ENCODE data around the gene NTRK3. TPM values are rescaled to one million over a fixed set of nuclear protein-coding genes. Genes with fewer than 3 reads are reported as not detected.

NTRK3 gene
- total and polyA plus RNA-seq, 2 of the 8 experiments (the other 6 are each of a cell fraction or from before 2014, with no cell fraction given): 4.5 to 6.8 TPM

DNA sequence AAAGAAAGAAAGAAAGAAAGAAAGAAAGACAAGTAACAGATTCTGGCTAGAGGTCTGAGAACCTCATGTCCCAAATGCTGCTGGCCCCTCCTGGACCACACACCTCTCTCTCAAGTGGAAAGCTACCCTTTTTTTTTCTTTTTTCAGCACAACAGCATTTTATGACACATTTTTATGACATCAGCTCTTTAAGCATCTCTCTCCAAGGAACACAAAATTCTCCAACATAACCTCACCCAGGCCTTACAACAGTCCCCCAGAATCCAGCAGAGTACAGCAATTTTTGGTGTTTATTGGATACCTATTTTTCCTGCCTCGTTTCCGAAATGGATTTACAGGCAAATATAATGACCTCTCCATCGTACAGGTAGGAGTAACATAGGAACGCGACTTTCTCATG is 11.2 kb upstream of the NTRK3 start:
- no peaks in the 10 kb centered on the region for H3K9me3 ChIP-seq (ENCODE audit: insufficient read depth in 2 of 2, low read depth in 1 of 2, low read length in 1 of 2)
- no peak overlapping the region for H2BK12ac ChIP-seq (ENCODE audit: low read depth, low read length)
- DNase-seq (ENCODE audit: low read depth in 1 of 2, low spot score in 2 of 2): no peak
- H3K4ac ChIP-seq (replicated peaks; ENCODE audit: insufficient read length, low read depth, low read length): no peak overlapping the region
- H4K8ac ChIP-seq (ENCODE audit: extremely low read depth, insufficient read depth, low read length): no peak overlapping the region
- H3K4me1 ChIP-seq (replicated peaks in 1 of 4; ENCODE audit: control insufficient read depth in 3 of 4, insufficient read depth in 4 of 4, low read length in 3 of 4): no peaks in the 10 kb centered on the region; a peak in 1 of 7 replicates
- no peak overlapping the region for H3K9ac ChIP-seq (replicated peaks in 1 of 4; ENCODE audit: extremely low read depth in 1 of 4, low read depth in 3 of 4, low read length in 3 of 4)
- H3K4me3 ChIP-seq (ENCODE audit: extremely low read depth in 1 of 4, insufficient read depth in 2 of 4, low read depth in 3 of 4, low read length in 4 of 4): no peak overlapping the region
- H3K27ac ChIP-seq (ENCODE audit: low read depth, low read length): no peak overlapping the region
- no peak overlapping the region for H4K91ac ChIP-seq (replicated peaks; ENCODE audit: insufficient read length, low read length)
- POLR2A ChIA-PET (ENCODE audit: partially characterized antibody): no interaction called here
- H2BK20ac ChIP-seq (ENCODE audit: low read length): no peak overlapping the region
- no peak overlapping the region for H2BK15ac ChIP-seq (ENCODE audit: low read length)
- H2AK5ac ChIP-seq (ENCODE audit: low read depth, low read length): no peak overlapping the region
- H4K20me1 ChIP-seq (replicated peaks in 1 of 2; ENCODE audit: control insufficient read depth in 1 of 2, insufficient read depth in 2 of 2, low read length in 2 of 2): no peaks in the 10 kb centered on the region
- no peak overlapping the region for H3K14ac ChIP-seq (ENCODE audit: insufficient read length)
- 73% methylated on average over 5 of the region's 5 CpGs; no CpG with 5 or more reads in 1 of the 2 experiments for WGBS, 2 experiments (ENCODE audit: extremely low coverage in 1 of 2, insufficient coverage in 1 of 2, insufficient read length in 1 of 2, insufficient replicate concordance in 2 of 2, low coverage in 1 of 2, low lambda C conversion rate in 2 of 2, missing lambda C conversion rate in 1 of 2)
- H3K79me1 ChIP-seq (ENCODE audit: low read depth, low read length): no peaks in the 10 kb centered on the region
- no peak overlapping the region for H3K56ac ChIP-seq (replicated peaks; ENCODE audit: insufficient read length, low read depth, low read length)
- no peak overlapping the region for H3K4me2 ChIP-seq (ENCODE audit: insufficient read depth in 1 of 2, low read depth in 2 of 2, low read length in 2 of 2)
- no peak overlapping the region for H4K5ac ChIP-seq (ENCODE audit: insufficient read length, low read depth, low read length)
- H2BK120ac ChIP-seq (replicated peaks; ENCODE audit: low read depth, low read length): no peak overlapping the region
- no peak overlapping the region for H3K23ac ChIP-seq (ENCODE audit: insufficient read length)
- no peaks in the 10 kb centered on the region for H3K36me3 ChIP-seq (ENCODE audit: control insufficient read depth in 2 of 4, insufficient read depth in 4 of 4, low read length in 3 of 4)
- H2AFZ ChIP-seq (ENCODE audit: low read length): peak overlapping the region; percentile 48; the same call in 1 of the 2 replicates
- H3K18ac ChIP-seq (ENCODE audit: extremely low read depth, low read length): no peak overlapping the region
- H3K23me2 ChIP-seq (ENCODE audit: low read depth, low read length): no peaks in the 10 kb centered on the region
- CTCF ChIA-PET (ENCODE audit: partially characterized antibody): interaction anchor here (0.6 to 3.6 kb wide), 10 partner anchors 8 to 663 kb away, joined by 3 to 44 read pairs (median 4); no protein-coding TSS in a partner anchor
- FAIRE-seq: no peak
- no peak overlapping the region for H2BK5ac ChIP-seq (ENCODE audit: low read depth, low read length)
- H3K79me2 ChIP-seq (ENCODE audit: control insufficient read depth in 1 of 2, insufficient read depth in 2 of 2, low read length in 2 of 2): no peaks in the 10 kb centered on the region
- H3K27me3 ChIP-seq (replicated peaks in 1 of 4; ENCODE audit: control insufficient read depth in 3 of 4, extremely low read depth in 1 of 4, insufficient read depth in 3 of 4, low read length in 3 of 4): peaks cover 0 to 6% (median 2%) of the 10 kb centered on the region in 4 experiments; a peak in 2 of 7 replicates
- TF ChIP-seq POLR2AphosphoS5 (IDR thresholded peaks at IDR 0.05; ENCODE audit: low read depth, low read length) (no peak), TCF12 (IDR thresholded peaks at IDR 0.05; ENCODE audit: low read depth, low read length) (no peak), NRF1 (IDR thresholded peaks at IDR 0.05; ENCODE audit: low read depth, low read length) (no peak), TAF7 (optimal IDR thresholded peaks at IDR 0.05; ENCODE audit: borderline replicate concordance, low read depth, low read length) (no peak), CTBP2 (IDR thresholded peaks at IDR 0.05; ENCODE audit: borderline replicate concordance, insufficient read depth, insufficient read length, low read length) (no peak), RFX5 (IDR thresholded peaks at IDR 0.05; ENCODE audit: borderline replicate concordance, low read depth, low read length) (no peak), SP2 (IDR thresholded peaks at IDR 0.05; ENCODE audit: low read length) (no peak), YY1 (IDR thresholded peaks at IDR 0.05; ENCODE audit: low read depth, low read length) (no peak)
- TF ChIP-seq, protein P1, sequence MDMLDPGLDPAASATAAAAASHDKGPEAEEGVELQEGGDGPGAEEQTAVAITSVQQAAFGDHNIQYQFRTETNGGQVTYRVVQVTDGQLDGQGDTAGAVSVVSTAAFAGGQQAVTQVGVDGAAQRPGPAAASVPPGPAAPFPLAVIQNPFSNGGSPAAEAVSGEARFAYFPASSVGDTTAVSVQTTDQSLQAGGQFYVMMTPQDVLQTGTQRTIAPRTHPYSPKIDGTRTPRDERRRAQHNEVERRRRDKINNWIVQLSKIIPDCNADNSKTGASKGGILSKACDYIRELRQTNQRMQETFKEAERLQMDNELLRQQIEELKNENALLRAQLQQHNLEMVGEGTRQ (IDR thresholded peaks at IDR 0.05; ENCODE audit: low read length): no peak
